Hepatocyte (in vitro differentiated cells): ENCODE results near the gene CDK15. TPM values are rescaled to one million over a fixed set of nuclear protein-coding genes. Genes with fewer than 3 reads are reported as not detected.

ENCODE experiments used
- DNase-seq: peaks from one replicate; pipeline ENCODE4 v3.0.0-alpha.2; 2016; ENCODE audit warnings: low spot score
- H2AFZ ChIP-seq: fragments of 200-600 bp; sonication (generic); 2 replicates; pipeline ENCODE4 v1.6.0; 2016; ENCODE audit warnings: antibody characterized with exemption, mild to moderate bottlenecking
- H3K27ac ChIP-seq: fragments of 200-600 bp; sonication (generic); 2 replicates; pipeline ENCODE4 v1.5.1; 2016; ENCODE audit warnings: mild to moderate bottlenecking
- H3K27me3 ChIP-seq: fragments of 200-600 bp; sonication (generic); 2 replicates; pipeline ENCODE4 v1.6.1; 2016
- H3K36me3 ChIP-seq: fragments of 200-600 bp; sonication (generic); replicated peaks from 2 replicates; pipeline ENCODE4 v1.5.1; 2016; ENCODE audit warnings: low read depth; ENCODE audit not compliant: insufficient read depth
- H3K4me1 ChIP-seq: fragments of 200-600 bp; sonication (generic); 2 replicates; pipeline ENCODE4 v1.5.1; 2016; ENCODE audit warnings: mild to moderate bottlenecking, moderate library complexity; ENCODE audit not compliant: insufficient read depth
- H3K4me2 ChIP-seq: fragments of 200-600 bp; sonication (generic); 2 replicates; pipeline ENCODE4 v1.6.0; 2016
- H3K4me3 ChIP-seq: fragments of 200-600 bp; sonication (generic); 2 replicates; pipeline ENCODE4 v1.5.1; 2016; ENCODE audit warnings: mild to moderate bottlenecking
- H3K79me2 ChIP-seq: fragments of 200-600 bp; sonication (generic); 2 replicates; pipeline ENCODE4 v1.6.0; 2017; ENCODE audit warnings: mild to moderate bottlenecking
- H3K9me2 ChIP-seq: fragments of 200-600 bp; sonication (generic); replicated peaks from 2 replicates; pipeline ENCODE4 v1.6.0; 2017; ENCODE audit warnings: mild to moderate bottlenecking; ENCODE audit not compliant: insufficient read depth
- H3K9me3 ChIP-seq: fragments of 200-600 bp; sonication (generic); 2 replicates; pipeline ENCODE4 v1.5.1; 2016; ENCODE audit warnings: low read depth, mild to moderate bottlenecking
- H4K20me1 ChIP-seq: fragments of 200-600 bp; sonication (generic); 2 replicates; pipeline ENCODE4 v1.6.0; 2016; ENCODE audit warnings: mild to moderate bottlenecking; ENCODE audit not compliant: insufficient read depth, poor library complexity, severe bottlenecking
- EZH2 ChIP-seq: fragments of 200-600 bp; sonication (generic); IDR thresholded peaks from 2 replicates; pipeline ENCODE4 v1.6.1; 2016; ENCODE audit warnings: antibody characterized with exemption, mild to moderate bottlenecking, borderline replicate concordance
- EZH2phosphoT487 ChIP-seq: fragments of 200-600 bp; sonication (generic); IDR thresholded peaks from one replicate; pipeline ENCODE4 v1.6.1; 2018; ENCODE audit warnings: antibody characterized with exemption, mild to moderate bottlenecking, low read depth, moderate library complexity; ENCODE audit not compliant: unreplicated experiment, severe bottlenecking
- WGBS: methylation state at CpG from one replicate; pipeline ENCODE4 v1.1.6; 2016; ENCODE audit warnings: low lambda C conversion rate; ENCODE audit errors: missing lambda C conversion rate; 5-methylcytosine and 5-hydroxymethylcytosine counted together
- polyA plus RNA-seq: library from polyadenylated mRNA; unstranded; fragments of >200 nt; fragmentation: Nextera tagmentation; extraction: Ambion mirVana; gene quantifications from 2 replicates; pipeline ENCODE4 v1.2.1, GENCODE V29; 2016
- total RNA-seq: library from RNA; depleted of rRNA; stranded (reverse); fragments of >200 nt; gene quantifications from 2 replicates; pipeline ENCODE4 v1.2.3, GENCODE V29; 2014
- TF ChIP-seq, protein P1 (sequence below): fragments of 200-600 bp; sonication (generic); IDR thresholded peaks from 2 replicates; pipeline ENCODE4 v1.5.1; 2016; ENCODE audit warnings: antibody characterized with exemption, mild to moderate bottlenecking; ENCODE audit not compliant: poor library complexity

Gene CDK15
- total and polyA plus RNA-seq, 2 experiments from 2014 or later = 0.17 to 4.0 TPM

DNA sequence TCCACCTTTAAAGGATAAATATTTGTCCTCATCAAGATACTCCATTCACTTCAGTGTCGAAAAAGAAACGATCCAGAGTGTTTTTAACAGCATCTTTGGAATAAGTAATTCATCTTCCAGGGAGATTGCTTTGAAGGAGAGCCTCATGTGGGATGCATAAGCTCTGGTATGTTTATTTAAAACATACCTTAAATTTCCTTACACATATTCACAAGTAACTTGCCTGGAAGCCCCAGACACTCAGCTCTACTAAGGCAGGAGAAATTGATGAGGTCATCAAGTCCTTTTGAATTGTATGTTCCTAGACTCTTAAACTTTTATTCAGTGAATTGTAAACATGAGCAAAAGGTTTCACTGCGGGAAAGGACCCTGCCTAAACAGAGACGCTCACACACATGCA is 103.0 kb downstream of the CDK15 start:
- no peak for DNase-seq
- Histone ChIP-seq H3K27ac (peak overlapping the region; percentile 59), H3K27me3 (no peaks in the 10 kb centered on the region), H3K9me3 (no peaks in the 10 kb centered on the region), H3K4me3 (no peak overlapping the region), H3K36me3 (no peaks in the 10 kb centered on the region), H3K79me2 (no peaks in the 10 kb centered on the region), H3K9me2 (no peaks in the 10 kb centered on the region), H2AFZ (no peak overlapping the region), H3K4me2 (peak overlapping the region; percentile 65), H3K4me1 (peaks cover 23% of the 10 kb centered on the region), H4K20me1 (no peaks in the 10 kb centered on the region)
- WGBS = 28% methylated on average over 4 of the region's 4 CpGs
- no peak for TF ChIP-seq EZH2phosphoT487
- TF ChIP-seq EZH2 = no peak
- TF ChIP-seq, protein P1, sequence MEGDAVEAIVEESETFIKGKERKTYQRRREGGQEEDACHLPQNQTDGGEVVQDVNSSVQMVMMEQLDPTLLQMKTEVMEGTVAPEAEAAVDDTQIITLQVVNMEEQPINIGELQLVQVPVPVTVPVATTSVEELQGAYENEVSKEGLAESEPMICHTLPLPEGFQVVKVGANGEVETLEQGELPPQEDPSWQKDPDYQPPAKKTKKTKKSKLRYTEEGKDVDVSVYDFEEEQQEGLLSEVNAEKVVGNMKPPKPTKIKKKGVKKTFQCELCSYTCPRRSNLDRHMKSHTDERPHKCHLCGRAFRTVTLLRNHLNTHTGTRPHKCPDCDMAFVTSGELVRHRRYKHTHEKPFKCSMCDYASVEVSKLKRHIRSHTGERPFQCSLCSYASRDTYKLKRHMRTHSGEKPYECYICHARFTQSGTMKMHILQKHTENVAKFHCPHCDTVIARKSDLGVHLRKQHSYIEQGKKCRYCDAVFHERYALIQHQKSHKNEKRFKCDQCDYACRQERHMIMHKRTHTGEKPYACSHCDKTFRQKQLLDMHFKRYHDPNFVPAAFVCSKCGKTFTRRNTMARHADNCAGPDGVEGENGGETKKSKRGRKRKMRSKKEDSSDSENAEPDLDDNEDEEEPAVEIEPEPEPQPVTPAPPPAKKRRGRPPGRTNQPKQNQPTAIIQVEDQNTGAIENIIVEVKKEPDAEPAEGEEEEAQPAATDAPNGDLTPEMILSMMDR = no peak

DNA sequence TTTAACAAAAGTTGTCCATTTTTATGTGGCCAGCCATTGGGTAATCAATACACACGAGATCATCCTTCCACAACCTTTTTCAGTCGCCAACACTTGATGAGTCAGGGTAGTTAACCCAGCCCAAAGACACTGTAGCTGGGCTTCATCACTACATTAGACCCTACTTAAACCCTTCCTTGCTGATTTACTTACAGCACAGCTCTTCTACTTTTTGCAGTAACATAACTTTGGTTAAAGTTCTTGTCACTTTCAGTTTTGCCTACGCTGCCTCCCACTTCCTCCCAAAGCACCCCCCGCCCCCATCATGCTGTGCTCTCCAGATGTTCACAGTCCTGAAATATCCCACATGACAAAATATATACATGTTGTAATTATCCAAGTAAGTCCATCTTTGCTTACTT is 103.6 kb downstream of the CDK15 start:
- Histone ChIP-seq H3K36me3 (no peaks in the 10 kb centered on the region), H3K4me2 (peak overlapping the region; percentile 65), H3K27ac (peak overlapping the region; percentile 59), H3K79me2 (no peaks in the 10 kb centered on the region), H3K4me1 (peaks cover 23% of the 10 kb centered on the region), H3K9me3 (no peaks in the 10 kb centered on the region), H3K9me2 (no peaks in the 10 kb centered on the region), H4K20me1 (no peaks in the 10 kb centered on the region), H3K4me3 (no peak overlapping the region), H3K27me3 (no peaks in the 10 kb centered on the region), H2AFZ (no peak overlapping the region)
- DNase-seq = peak; percentile 50
- no peak for TF ChIP-seq EZH2
- TF ChIP-seq, protein P1 = no peak
- TF ChIP-seq EZH2phosphoT487 = no peak
- WGBS = 47% methylated on average over 4 of the region's 4 CpGs

DNA sequence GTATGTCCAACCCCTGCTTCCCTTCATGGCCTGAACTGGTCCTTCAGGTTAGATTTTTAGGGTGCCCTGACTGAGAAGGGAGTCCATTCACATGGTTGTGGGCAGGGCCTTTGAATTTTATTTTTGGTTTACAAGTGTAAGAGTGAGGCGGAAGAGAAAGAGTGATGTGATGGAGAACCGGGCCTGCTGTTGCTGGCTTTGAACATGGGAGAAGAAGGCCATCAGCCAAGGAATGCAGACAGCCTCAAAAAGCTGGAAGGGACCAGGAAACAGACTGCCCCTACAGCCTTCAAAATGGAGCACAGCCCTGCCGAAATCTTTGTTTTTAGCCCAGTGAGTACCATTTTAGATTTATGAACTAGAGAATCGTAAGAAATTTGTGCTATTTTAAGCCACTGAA is 105.0 kb downstream of the CDK15 start:
- no peaks in the 10 kb centered on the region for H3K79me2 ChIP-seq
- no peaks in the 10 kb centered on the region for H4K20me1 ChIP-seq
- H3K4me1 ChIP-seq = peaks cover 23% of the 10 kb centered on the region
- H3K4me3 ChIP-seq = no peak overlapping the region
- no peaks in the 10 kb centered on the region for H3K9me3 ChIP-seq
- H3K9me2 ChIP-seq = no peaks in the 10 kb centered on the region
- H3K36me3 ChIP-seq = no peaks in the 10 kb centered on the region
- H2AFZ ChIP-seq = no peak overlapping the region
- H3K27me3 ChIP-seq = no peaks in the 10 kb centered on the region
- no peak overlapping the region for H3K27ac ChIP-seq
- TF ChIP-seq EZH2phosphoT487 = no peak
- TF ChIP-seq, protein P1 = no peak
- TF ChIP-seq EZH2 = no peak
- no peak for DNase-seq
- WGBS = 80% methylated on average over 4 of the region's 4 CpGs
- H3K4me2 ChIP-seq = no peak overlapping the region

DNA sequence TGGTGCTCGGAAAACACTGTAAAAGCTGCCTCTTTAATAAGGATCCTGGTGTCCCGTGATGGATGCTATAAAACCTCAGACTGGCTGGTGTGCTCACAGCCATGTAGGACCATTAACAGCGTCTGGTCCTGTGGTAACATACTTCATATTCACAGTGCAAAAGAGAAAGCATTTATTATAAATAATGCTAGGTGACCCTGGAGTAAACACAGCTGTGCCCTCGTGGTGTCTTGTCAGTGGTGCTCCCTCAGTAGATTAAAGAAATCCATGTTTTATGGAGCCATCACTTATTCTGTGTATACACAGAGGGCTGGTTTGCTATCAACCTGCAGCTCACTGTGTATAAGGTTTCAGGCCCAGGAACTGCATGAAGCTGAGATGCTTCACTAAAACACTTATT is 106.9 kb downstream of the CDK15 start:
- peak; percentile 34 for DNase-seq
- H3K36me3 ChIP-seq = no peaks in the 10 kb centered on the region
- H2AFZ ChIP-seq = no peak overlapping the region
- no peaks in the 10 kb centered on the region for H3K9me3 ChIP-seq
- no peak for TF ChIP-seq EZH2
- TF ChIP-seq, protein P1 = no peak
- TF ChIP-seq EZH2phosphoT487 = peak; percentile 76
- H3K4me1 ChIP-seq = peaks cover 17% of the 10 kb centered on the region
- WGBS = 39% methylated on average over 4 of the region's 4 CpGs
- no peaks in the 10 kb centered on the region for H3K9me2 ChIP-seq
- H3K4me3 ChIP-seq = no peak overlapping the region
- H3K27me3 ChIP-seq = no peaks in the 10 kb centered on the region
- H3K4me2 ChIP-seq = no peak overlapping the region
- H3K79me2 ChIP-seq = no peaks in the 10 kb centered on the region
- H4K20me1 ChIP-seq = no peaks in the 10 kb centered on the region
- no peak overlapping the region for H3K27ac ChIP-seq
